H1 (cell line): ENCODE data around the gene C16orf54. TPM values are rescaled to one million over a fixed set of nuclear protein-coding genes. Genes with fewer than 3 reads are reported as not detected.

Source experiments
- CTCF ChIA-PET: fragments of 300-600 bp; sonication (Branson Sonifier 250); formaldehyde crosslinking; loops from one replicate; lab custom pipeline; 2021; ENCODE audit not compliant: partially characterized antibody; lab: Charles Lee
- POLR2A ChIA-PET: fragments of 300-600 bp; sonication (Branson Sonifier 250); formaldehyde crosslinking; loops from one replicate; lab custom pipeline; 2021; ENCODE audit warnings: inconsistent platforms; ENCODE audit not compliant: partially characterized antibody; lab: Charles Lee
- DNase-seq, 2 experiments: peaks; one replicate each; pipeline versions ENCODE4 v3.0.0 to v3.0.0-alpha.2; 2010 to 2022; ENCODE audit warnings: low spot score in 2 of 2, low read depth in 1 of 2, mixed read lengths in 1 of 2
- FAIRE-seq: peaks from 2 replicates; lab custom pipeline; 2011; peaks lifted over from hg19 to GRCh38; lab: Jason Lieb, UNC
- H2AFZ ChIP-seq: 2 replicates; pipeline ENCODE4 v1.8.1; 2012; ENCODE audit warnings: low read length, inconsistent platforms
- H2AK5ac ChIP-seq: 2 replicates; pipeline ENCODE4 v1.6.1; 2013; ENCODE audit warnings: low read depth, low read length
- H2BK120ac ChIP-seq: replicated peaks from 2 replicates; pipeline ENCODE3; 2013; ENCODE audit warnings: low read depth, low read length, inconsistent platforms
- H2BK12ac ChIP-seq: 2 replicates; pipeline ENCODE4 v1.6.1; 2013; ENCODE audit warnings: low read depth, low read length
- H2BK15ac ChIP-seq: 2 replicates; pipeline ENCODE4 v1.6.1; 2013; ENCODE audit warnings: low read length
- H2BK20ac ChIP-seq: 2 replicates; pipeline ENCODE4 v1.6.1; 2013; ENCODE audit warnings: low read length
- H2BK5ac ChIP-seq: 2 replicates; pipeline ENCODE4 v1.6.1; 2013; ENCODE audit warnings: low read depth, low read length
- H3K14ac ChIP-seq: 2 replicates; pipeline ENCODE4 v1.6.1; 2013; ENCODE audit warnings: inconsistent platforms; ENCODE audit not compliant: insufficient read length
- H3K18ac ChIP-seq: 2 replicates; pipeline ENCODE4 v1.6.1; 2013; ENCODE audit warnings: low read length; ENCODE audit errors: extremely low read depth
- H3K23ac ChIP-seq: 2 replicates; pipeline ENCODE4 v1.6.1; 2013; ENCODE audit warnings: inconsistent platforms; ENCODE audit not compliant: insufficient read length
- H3K23me2 ChIP-seq: 2 replicates; pipeline ENCODE4 v1.6.1; 2013; ENCODE audit warnings: low read depth, low read length
- H3K27ac ChIP-seq: 2 replicates; pipeline ENCODE4 v1.6.1; 2011; ENCODE audit warnings: low read depth, low read length, inconsistent platforms
- H3K27me3 ChIP-seq, 4 experiments: replicated peaks in 1 of 4; 1 replicate in 1 of 4; 2 replicates in 3 of 4; pipeline versions ENCODE4 v1.6.1 to v1.8.1; 2011 to 2013; ENCODE audit warnings: low read length in 3 of 4, mild to moderate bottlenecking in 3 of 4, inconsistent platforms in 2 of 4, mixed read lengths in 2 of 4, moderate library complexity in 1 of 4; ENCODE audit not compliant: control insufficient read depth in 3 of 4, insufficient read depth in 3 of 4; ENCODE audit errors: extremely low read depth in 1 of 4
- H3K36me3 ChIP-seq, 4 experiments: 2 replicates each; pipeline versions ENCODE4 v1.6.1 to v1.8.1; 2011 to 2013; ENCODE audit warnings: mild to moderate bottlenecking in 4 of 4, low read length in 3 of 4, moderate library complexity in 2 of 4, control low read depth in 1 of 4, inconsistent platforms in 1 of 4; ENCODE audit not compliant: insufficient read depth in 4 of 4, control insufficient read depth in 2 of 4
- H3K4ac ChIP-seq: replicated peaks from 2 replicates; pipeline ENCODE3; 2013; ENCODE audit warnings: low read length, low read depth, mixed read lengths, inconsistent platforms; ENCODE audit not compliant: insufficient read length
- H3K4me1 ChIP-seq, 4 experiments: replicated peaks in 1 of 4; 1 replicate in 1 of 4; 2 replicates in 3 of 4; pipeline versions ENCODE4 v1.6.1 to v1.8.1; 2011 to 2013; ENCODE audit warnings: low read length in 3 of 4, inconsistent platforms in 2 of 4, mixed read lengths in 1 of 4; ENCODE audit not compliant: insufficient read depth in 4 of 4, control insufficient read depth in 3 of 4
- H3K4me2 ChIP-seq, 2 experiments: 2 replicates each; pipeline versions ENCODE4 v1.6.1 to v1.8.1; 2011 to 2013; ENCODE audit warnings: low read depth in 2 of 2, low read length in 2 of 2, control low read depth in 1 of 2, inconsistent platforms in 1 of 2, mild to moderate bottlenecking in 1 of 2; ENCODE audit not compliant: insufficient read depth in 1 of 2
- H3K4me3 ChIP-seq, 4 experiments: fragments of 200-600, 300-600 bp in 1 of 4; sonication (generic), shearing (Covaris generic), sonication (Bioruptor Twin) in 1 of 4; 2 replicates each; pipeline versions ENCODE4 v1.5.1 to v1.8.1; 2011 to 2016; ENCODE audit warnings: low read length in 4 of 4, low read depth in 3 of 4, control low read depth in 2 of 4, inconsistent platforms in 2 of 4, mild to moderate bottlenecking in 2 of 4, mixed read lengths in 1 of 4, moderate library complexity in 1 of 4; ENCODE audit not compliant: insufficient read depth in 2 of 4; ENCODE audit errors: extremely low read depth in 1 of 4
- H3K56ac ChIP-seq: replicated peaks from 2 replicates; pipeline ENCODE3; 2013; ENCODE audit warnings: low read depth, mild to moderate bottlenecking, mixed read lengths, low read length, inconsistent platforms; ENCODE audit not compliant: insufficient read length
- H3K79me1 ChIP-seq: 2 replicates; pipeline ENCODE4 v1.6.1; 2013; ENCODE audit warnings: low read depth, low read length, control low read depth
- H3K79me2 ChIP-seq, 2 experiments: 2 replicates each; pipeline versions ENCODE4 v1.6.1 to v1.8.1; 2012 to 2013; ENCODE audit warnings: low read length in 2 of 2, mild to moderate bottlenecking in 2 of 2, inconsistent platforms in 1 of 2; ENCODE audit not compliant: insufficient read depth in 2 of 2, control insufficient read depth in 1 of 2
- H3K9ac ChIP-seq, 4 experiments: replicated peaks in 1 of 4; 1 replicate in 1 of 4; 2 replicates in 3 of 4; pipeline versions ENCODE4 v1.6.1 to v1.8.1; 2011 to 2013; ENCODE audit warnings: low read depth in 3 of 4, low read length in 3 of 4, control low read depth in 2 of 4, mild to moderate bottlenecking in 2 of 4, moderate library complexity in 2 of 4, inconsistent platforms in 1 of 4; ENCODE audit errors: extremely low read depth in 1 of 4
- H3K9me3 ChIP-seq, 2 experiments: 2 replicates each; pipeline versions ENCODE4 v1.6.1 to v1.8.1; 2012 to 2013; ENCODE audit warnings: mild to moderate bottlenecking in 2 of 2, moderate library complexity in 2 of 2, control low read depth in 1 of 2, inconsistent platforms in 1 of 2, low read depth in 1 of 2, low read length in 1 of 2, mixed read lengths in 1 of 2; ENCODE audit not compliant: insufficient read depth in 2 of 2
- H4K20me1 ChIP-seq, 2 experiments: replicated peaks in 1 of 2; 2 replicates each; pipeline versions ENCODE3 to v1.8.1; 2011 to 2013; ENCODE audit warnings: inconsistent platforms in 2 of 2, low read length in 2 of 2, mild to moderate bottlenecking in 1 of 2; ENCODE audit not compliant: insufficient read depth in 2 of 2, control insufficient read depth in 1 of 2
- H4K5ac ChIP-seq: 2 replicates; pipeline ENCODE4 v1.6.1; 2013; ENCODE audit warnings: low read length, low read depth, mixed read lengths, inconsistent platforms; ENCODE audit not compliant: insufficient read length
- H4K8ac ChIP-seq: 2 replicates; pipeline ENCODE4 v1.8.0; 2013; ENCODE audit warnings: mild to moderate bottlenecking, moderate library complexity, low read length, inconsistent platforms; ENCODE audit not compliant: insufficient read depth; ENCODE audit errors: extremely low read depth
- H4K91ac ChIP-seq: replicated peaks from 2 replicates; pipeline ENCODE3; 2013; ENCODE audit warnings: low read length, mixed read lengths, inconsistent platforms; ENCODE audit not compliant: insufficient read length
- CEBPB ChIP-seq: IDR thresholded peaks from 2 replicates; pipeline ENCODE4 v1.6.1; 2012; ENCODE audit warnings: low read depth, low read length
- NANOG ChIP-seq: IDR thresholded peaks from 2 replicates; pipeline ENCODE4 v1.6.1; 2011; ENCODE audit warnings: low read length, low read depth, mild to moderate bottlenecking, inconsistent platforms; ENCODE audit not compliant: insufficient read depth, poor library complexity, severe bottlenecking
- WGBS, 2 experiments: shearing (Covaris generic) in 1 of 2; methylation state at CpG; one replicate each; pipeline versions ENCODE4 v1.1.6 to v1.1.7; 2013 to 2015; ENCODE audit warnings: low lambda C conversion rate in 2 of 2, mixed read lengths in 2 of 2, inconsistent platforms in 1 of 2, low coverage in 1 of 2, missing lambda C conversion rate in 1 of 2; ENCODE audit not compliant: insufficient replicate concordance in 2 of 2, insufficient coverage in 1 of 2, insufficient read length in 1 of 2; ENCODE audit errors: extremely low coverage in 1 of 2, missing lambda C conversion rate in 1 of 2; 5-methylcytosine and 5-hydroxymethylcytosine counted together
- polyA plus RNA-seq, 7 experiments: library from polyadenylated mRNA; depleted of rRNA in 3 of 7; stranded (reverse) in 5 of 7; unstranded in 2 of 7; fragments of >200 nt in 5 of 7; fragments of 200-250 nt in 2 of 7; gene quantifications; 1 replicate in 5 of 7; 2 replicates in 1 of 7; 4 replicates in 1 of 7; pipeline versions ENCODE4 v1.2.1 to v1.2.3, GENCODE V29; 2011 to 2013; ENCODE audit warnings: missing spikeins in 2 of 7, mixed read lengths in 2 of 7
- total RNA-seq: library from RNA; stranded (reverse); fragmentation: NEBNext Ultra II Directional; extraction: Animal tissue kit (Norgen Biotek cat#: 25700); gene quantifications from 2 replicates; pipeline ENCODE4 v1.2.1, GENCODE V29; 2021

C16orf54 gene
- total and polyA plus RNA-seq, 2 of the 8 experiments (the other 6 are each of a cell fraction or from before 2014, with no cell fraction given) = not detected

DNA sequence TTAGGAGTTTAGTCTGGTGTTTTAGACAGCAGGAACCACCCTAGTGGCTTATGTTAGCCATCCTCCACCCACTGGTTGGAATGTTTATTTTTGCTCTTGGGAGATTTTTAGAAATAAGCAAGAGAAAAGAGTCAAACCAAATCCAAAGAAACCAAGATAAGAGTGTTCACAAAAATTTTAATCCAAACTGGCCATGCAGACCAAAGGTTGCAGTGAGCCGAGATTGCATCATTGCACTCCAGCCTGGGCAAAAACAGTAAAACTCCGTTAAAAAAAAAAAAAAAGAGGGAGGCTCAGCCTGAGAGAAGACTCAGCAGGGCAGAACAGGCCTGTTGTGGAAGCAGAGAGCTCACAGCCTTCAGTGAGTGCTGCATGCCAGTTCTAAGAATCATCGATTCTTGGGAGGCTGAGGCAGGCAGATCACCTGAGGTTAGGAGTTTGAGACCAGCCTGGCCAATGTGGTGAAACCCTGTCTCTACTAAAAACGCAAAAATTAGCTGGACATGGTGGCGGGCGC is 12.2 kb upstream of the C16orf54 start:
- CTCF ChIA-PET = interaction anchor here (0.7 to 7.0 kb wide), 6 partner anchors 21 to 261 kb away, joined by 3 to 29 read pairs (median 4); no protein-coding TSS in a partner anchor
- FAIRE-seq = no peak
- POLR2A ChIA-PET = interaction anchor here (0.6 to 1.6 kb wide), 7 partner anchors 9 to 877 kb away, joined by 3 to 4 read pairs (median 3); partner anchors contain the start of gene TLCD3B

More for the DNA sequence above, 12.2 kb upstream of the C16orf54 start:
- Histone ChIP-seq H2BK5ac (no peak overlapping the region), H4K8ac (no peak overlapping the region), H3K23ac (no peak overlapping the region), H3K4me1 (no peaks in the 10 kb centered on the region), H2BK120ac (no peak overlapping the region), H2BK20ac (no peak overlapping the region), H2AK5ac (no peak overlapping the region), H3K18ac (no peak overlapping the region), H3K4me2 (no peak overlapping the region), H3K79me2 (no peaks in the 10 kb centered on the region), H3K79me1 (no peaks in the 10 kb centered on the region), H4K91ac (no peak overlapping the region), H3K4ac (no peak overlapping the region), H3K9me3 (no peaks in the 10 kb centered on the region), H3K36me3 (no peaks in the 10 kb centered on the region), H2AFZ (no peak overlapping the region), H4K20me1 (no peaks in the 10 kb centered on the region), H3K27me3 (no peaks in the 10 kb centered on the region)
- DNase-seq = no peak
- peak; percentile 44; the same call in 1 of the 2 replicates for TF ChIP-seq CEBPB
- TF ChIP-seq NANOG = no peak
- TF ChIP-seq, all 59 proteins: peak for 1
- no peaks in the 10 kb centered on the region for H3K23me2 ChIP-seq
- H2BK15ac ChIP-seq = no peak overlapping the region
- WGBS, 2 experiments = 77% methylated on average over 6 of the region's 6 CpGs; no CpG with 5 or more reads in 1 of the 2 experiments
- no peak overlapping the region for H3K56ac ChIP-seq
- no peak overlapping the region for H4K5ac ChIP-seq
- no peak overlapping the region for H2BK12ac ChIP-seq
- H3K27ac ChIP-seq = no peak overlapping the region
- H3K9ac ChIP-seq = no peak overlapping the region
- no peak overlapping the region for H3K4me3 ChIP-seq
- H3K14ac ChIP-seq = no peak overlapping the region
